ENCODE results near the gene C1orf74. TPM values are rescaled to one million over a fixed set of nuclear protein-coding genes. Genes with fewer than 3 reads are reported as not detected.
A peak's percentile ranks its signal among the peaks of the same experiment; 100 is the strongest.

Gene C1orf74
- total RNA-seq, 1 donor from 2014 or later = 1.6 TPM

DNA sequence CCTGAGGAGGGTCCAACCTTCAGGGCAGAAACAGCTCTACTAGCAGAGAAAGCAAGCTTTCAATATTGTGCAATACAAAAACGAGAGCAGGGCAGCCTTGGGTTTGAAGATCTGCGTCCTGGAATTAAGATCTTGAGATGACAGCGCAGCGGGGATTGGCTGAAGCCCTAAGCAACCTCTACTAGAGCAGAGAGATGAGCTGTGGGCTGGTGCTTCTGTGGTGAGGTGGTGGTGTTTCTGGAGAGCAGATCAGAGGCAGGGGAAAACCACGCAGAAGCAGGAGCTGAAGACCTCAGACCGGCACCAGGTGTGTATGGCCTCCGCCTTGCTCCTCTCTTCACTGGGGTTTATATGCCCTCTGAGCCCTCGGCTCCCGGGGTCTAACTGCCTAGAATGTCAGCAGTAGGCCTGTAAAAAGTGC is 16.0 kb downstream of the C1orf74 start:
- no peaks in the 10 kb centered on the region for H3K27me3 ChIP-seq (ENCODE audit: low read depth)
- DNase-seq (no peak), ATAC-seq (peak; percentile 63 to 66)
- H3K27ac ChIP-seq = peak overlapping the region; percentile 50
- peak overlapping the region; percentile 44 for H3K4me3 ChIP-seq
- intact Hi-C loops (cut with DNase I) = no loop called here
- TF ChIP-seq, protein P1, sequence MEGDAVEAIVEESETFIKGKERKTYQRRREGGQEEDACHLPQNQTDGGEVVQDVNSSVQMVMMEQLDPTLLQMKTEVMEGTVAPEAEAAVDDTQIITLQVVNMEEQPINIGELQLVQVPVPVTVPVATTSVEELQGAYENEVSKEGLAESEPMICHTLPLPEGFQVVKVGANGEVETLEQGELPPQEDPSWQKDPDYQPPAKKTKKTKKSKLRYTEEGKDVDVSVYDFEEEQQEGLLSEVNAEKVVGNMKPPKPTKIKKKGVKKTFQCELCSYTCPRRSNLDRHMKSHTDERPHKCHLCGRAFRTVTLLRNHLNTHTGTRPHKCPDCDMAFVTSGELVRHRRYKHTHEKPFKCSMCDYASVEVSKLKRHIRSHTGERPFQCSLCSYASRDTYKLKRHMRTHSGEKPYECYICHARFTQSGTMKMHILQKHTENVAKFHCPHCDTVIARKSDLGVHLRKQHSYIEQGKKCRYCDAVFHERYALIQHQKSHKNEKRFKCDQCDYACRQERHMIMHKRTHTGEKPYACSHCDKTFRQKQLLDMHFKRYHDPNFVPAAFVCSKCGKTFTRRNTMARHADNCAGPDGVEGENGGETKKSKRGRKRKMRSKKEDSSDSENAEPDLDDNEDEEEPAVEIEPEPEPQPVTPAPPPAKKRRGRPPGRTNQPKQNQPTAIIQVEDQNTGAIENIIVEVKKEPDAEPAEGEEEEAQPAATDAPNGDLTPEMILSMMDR (IDR thresholded peaks at IDR 0.05) = no peak
- H3K4me1 ChIP-seq = peaks cover 30% of the 10 kb centered on the region
- H3K36me3 ChIP-seq = no peaks in the 10 kb centered on the region
- H3K9me3 ChIP-seq = no peaks in the 10 kb centered on the region

DNA sequence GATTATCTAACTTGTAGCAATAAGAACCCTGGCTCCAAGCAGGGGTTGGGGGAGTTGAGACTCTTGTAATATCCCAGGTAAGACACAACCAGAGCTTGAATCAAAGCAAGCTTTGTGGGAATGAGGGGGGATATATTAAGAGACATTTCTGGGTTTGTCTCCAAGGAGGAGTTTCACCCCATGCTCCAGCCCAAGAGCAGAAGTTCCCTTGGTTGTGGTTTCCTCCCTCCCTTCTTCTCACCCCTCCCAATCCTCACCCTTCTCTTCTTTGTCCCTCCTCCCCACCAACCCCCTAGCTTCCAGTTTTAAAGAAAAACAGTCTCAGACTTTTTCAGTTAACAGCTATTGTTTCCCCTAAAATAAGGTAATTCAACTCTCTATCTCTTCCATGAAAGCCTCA is 16.7 kb downstream of the C1orf74 start:
- intact Hi-C loops (cut with DNase I) = no loop called here
- DNase-seq (no peak), ATAC-seq (no peak)
- no peaks in the 10 kb centered on the region for H3K9me3 ChIP-seq
- no peaks in the 10 kb centered on the region for H3K27me3 ChIP-seq (ENCODE audit: low read depth)
- H3K36me3 ChIP-seq = no peaks in the 10 kb centered on the region
- peak overlapping the region; percentile 44 for H3K4me3 ChIP-seq
- H3K4me1 ChIP-seq = peaks cover 30% of the 10 kb centered on the region
- peak overlapping the region; percentile 15 for H3K27ac ChIP-seq
- TF ChIP-seq, protein P1 (IDR thresholded peaks at IDR 0.05) = no peak

DNA sequence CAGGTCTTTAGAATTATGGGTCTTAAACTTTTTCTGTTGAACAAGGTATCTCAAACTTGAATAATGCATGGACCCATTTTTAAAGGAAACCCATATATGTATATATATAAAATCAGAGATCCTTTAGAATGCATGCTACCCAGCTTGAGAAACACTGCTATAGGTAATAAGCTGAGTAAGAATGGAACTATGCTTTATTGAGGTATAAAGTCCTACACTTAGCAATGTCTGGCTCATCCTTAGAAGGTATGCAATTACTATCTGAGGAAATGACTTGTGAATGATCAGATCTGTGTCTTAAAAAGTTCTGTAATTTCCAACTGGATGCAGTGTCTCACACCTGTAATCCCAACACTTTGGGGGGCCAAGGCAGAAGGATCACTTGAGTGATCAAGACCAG is 17.3 kb downstream of the C1orf74 start:
- Histone ChIP-seq H3K4me3 (no peak overlapping the region), H3K4me1 (peaks cover 30% of the 10 kb centered on the region), H3K36me3 (no peaks in the 10 kb centered on the region), H3K27ac (no peak overlapping the region), H3K27me3 (ENCODE audit: low read depth) (no peaks in the 10 kb centered on the region), H3K9me3 (no peaks in the 10 kb centered on the region)
- intact Hi-C loops (cut with DNase I) = no loop called here
- ATAC-seq (no peak), DNase-seq (no peak)
- TF ChIP-seq, protein P1 (IDR thresholded peaks at IDR 0.05) = no peak

DNA sequence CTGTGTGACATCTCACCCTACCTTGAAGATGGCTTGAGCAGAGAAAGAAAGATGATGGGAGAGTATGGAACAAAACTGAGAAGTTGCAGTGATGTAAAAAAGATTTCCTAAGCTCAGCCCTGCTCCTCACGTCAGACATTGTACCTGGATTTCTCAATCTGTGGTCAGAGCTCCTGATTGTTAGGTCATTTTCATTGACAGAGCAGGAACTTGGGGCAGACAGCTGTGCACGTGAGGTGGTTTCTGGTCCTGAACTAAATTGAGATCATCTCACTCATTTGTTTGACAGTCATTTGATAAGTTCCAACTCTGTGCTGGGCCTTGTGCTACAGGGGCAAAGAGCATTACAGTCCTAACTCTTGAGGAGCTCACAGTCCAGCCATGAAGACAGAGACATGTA is 18.3 kb downstream of the C1orf74 start:
- intact Hi-C loops (cut with DNase I) = no loop called here
- ATAC-seq (no peak), DNase-seq (no peak)
- no peaks in the 10 kb centered on the region for H3K9me3 ChIP-seq
- peaks cover 30% of the 10 kb centered on the region for H3K4me1 ChIP-seq
- TF ChIP-seq, protein P1 (IDR thresholded peaks at IDR 0.05) = no peak
- H3K36me3 ChIP-seq = no peaks in the 10 kb centered on the region
- no peak overlapping the region for H3K4me3 ChIP-seq
- no peaks in the 10 kb centered on the region for H3K27me3 ChIP-seq (ENCODE audit: low read depth)
- no peak overlapping the region for H3K27ac ChIP-seq

DNA sequence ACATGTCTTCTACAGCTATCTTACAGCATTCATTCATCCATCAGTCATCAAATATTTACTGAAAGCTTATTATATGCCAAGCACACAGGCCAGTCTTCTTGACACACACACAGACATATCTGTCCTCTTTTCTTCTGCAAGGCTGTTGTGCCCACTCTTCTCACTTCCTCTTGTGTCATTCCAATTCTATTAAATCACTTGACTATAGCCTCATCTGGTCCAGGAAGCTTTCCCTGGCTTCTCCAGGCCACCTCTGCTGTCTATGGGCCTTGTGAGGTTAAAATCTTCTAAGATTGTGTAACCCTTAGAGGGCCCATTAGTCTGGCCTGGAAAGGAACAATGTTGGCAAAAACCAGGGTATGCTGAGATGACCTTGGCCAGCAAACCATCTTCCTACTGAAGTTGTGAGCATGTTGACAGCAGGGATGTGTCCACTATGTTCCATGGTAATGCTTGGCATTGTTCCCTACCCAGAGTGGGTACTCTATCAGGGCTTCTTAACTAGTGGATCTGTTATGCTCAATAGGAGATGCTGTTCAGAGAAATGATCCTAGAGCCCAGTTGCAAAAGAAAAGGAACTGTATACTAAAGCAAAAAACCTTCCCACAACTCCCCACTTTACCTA is 23.2 kb downstream of the C1orf74 start:
- intact Hi-C loops (cut with DNase I) = no loop called here
- H3K4me3 ChIP-seq = no peak overlapping the region
- no peaks in the 10 kb centered on the region for H3K9me3 ChIP-seq
- TF ChIP-seq, protein P1 (IDR thresholded peaks at IDR 0.05) = no peak
- H3K36me3 ChIP-seq = no peaks in the 10 kb centered on the region
- H3K4me1 ChIP-seq = no peaks in the 10 kb centered on the region
- no peaks in the 10 kb centered on the region for H3K27me3 ChIP-seq (ENCODE audit: low read depth)
- DNase-seq (no peak), ATAC-seq (no peak)
- no peak overlapping the region for H3K27ac ChIP-seq
